HG03469 (cell line): ENCODE results near the gene TENT4B.
"Not testable (repeated sequence)": the region's sequence is repeated elsewhere in the genome, so short reads cannot be mapped to it uniquely, and the experiment has no call there.

Experiments
- ATAC-seq: cut with Tn5 transposase; IDR thresholded peaks from one replicate; pipeline ENCODE4 v1.9.1; 2021; ENCODE audit warnings: mild to moderate bottlenecking, moderate library complexity, moderate number of reproducible peaks; ENCODE audit not compliant: unreplicated experiment

TENT4B gene

DNA sequence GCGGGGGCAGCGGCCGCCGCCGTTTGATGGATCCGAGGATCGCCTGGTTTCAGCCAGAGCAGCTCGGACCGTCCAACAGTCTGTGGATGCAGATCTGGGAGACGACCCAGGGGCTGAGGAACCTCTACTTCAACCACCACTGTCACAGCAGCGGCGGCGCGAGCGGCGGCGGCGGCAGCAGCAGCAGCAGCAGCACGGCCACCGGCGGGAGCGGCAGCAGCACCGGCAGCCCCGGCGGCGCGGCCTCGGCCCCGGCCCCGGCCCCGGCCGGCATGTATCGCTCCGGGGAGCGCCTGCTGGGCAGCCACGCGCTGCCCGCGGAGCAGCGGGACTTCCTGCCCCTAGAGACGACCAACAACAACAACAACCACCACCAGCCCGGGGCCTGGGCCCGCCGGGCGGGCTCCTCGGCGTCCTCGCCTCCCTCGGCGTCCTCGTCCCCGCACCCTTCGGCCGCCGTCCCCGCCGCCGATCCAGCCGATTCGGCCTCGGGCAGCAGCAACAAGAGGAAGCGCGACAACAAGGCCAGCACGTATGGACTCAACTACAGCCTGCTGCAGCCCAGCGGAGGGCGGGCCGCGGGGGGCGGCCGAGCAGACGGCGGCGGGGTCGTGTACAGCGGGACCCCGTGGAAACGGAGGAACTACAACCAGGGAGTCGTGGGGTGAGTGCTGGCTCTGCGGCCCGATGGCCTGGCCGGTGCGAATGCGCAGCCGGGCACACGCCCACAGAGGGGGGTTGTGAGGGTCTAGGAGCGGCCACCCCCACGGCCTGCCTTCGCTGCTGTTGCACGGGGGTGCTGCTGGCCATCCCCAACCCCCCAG is 702 bp downstream of the TENT4B start:
- ATAC-seq, result peak; percentile 5

- no peak for ATAC-seq
Measured at GRCh38 chr16:50154420-50154950, 1.4 kb downstream of the TENT4B start.

DNA sequence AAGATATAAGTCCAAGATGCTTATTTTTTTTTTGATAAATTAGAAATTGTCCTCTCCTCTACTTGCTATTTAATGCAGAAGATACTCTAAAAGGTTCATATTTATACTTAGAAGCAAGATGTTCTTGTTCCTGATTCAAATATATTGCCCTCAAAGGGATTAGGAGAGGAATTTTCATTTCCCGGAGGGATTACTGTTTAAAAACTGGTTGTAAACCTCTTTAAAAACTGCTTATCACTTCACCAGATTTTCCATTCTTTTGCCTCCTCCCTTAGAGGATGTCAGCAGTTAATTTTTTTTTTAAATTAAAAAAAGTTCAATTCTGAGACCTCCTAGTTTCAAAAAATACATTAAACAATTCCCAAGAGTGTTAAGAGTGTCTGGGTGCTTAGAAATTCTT is 2.8 kb downstream of the TENT4B start:
- no peak for ATAC-seq

GRCh38 chr16:50156590-50156989 is 3.5 kb downstream of the TENT4B start:
- no peak for ATAC-seq

DNA sequence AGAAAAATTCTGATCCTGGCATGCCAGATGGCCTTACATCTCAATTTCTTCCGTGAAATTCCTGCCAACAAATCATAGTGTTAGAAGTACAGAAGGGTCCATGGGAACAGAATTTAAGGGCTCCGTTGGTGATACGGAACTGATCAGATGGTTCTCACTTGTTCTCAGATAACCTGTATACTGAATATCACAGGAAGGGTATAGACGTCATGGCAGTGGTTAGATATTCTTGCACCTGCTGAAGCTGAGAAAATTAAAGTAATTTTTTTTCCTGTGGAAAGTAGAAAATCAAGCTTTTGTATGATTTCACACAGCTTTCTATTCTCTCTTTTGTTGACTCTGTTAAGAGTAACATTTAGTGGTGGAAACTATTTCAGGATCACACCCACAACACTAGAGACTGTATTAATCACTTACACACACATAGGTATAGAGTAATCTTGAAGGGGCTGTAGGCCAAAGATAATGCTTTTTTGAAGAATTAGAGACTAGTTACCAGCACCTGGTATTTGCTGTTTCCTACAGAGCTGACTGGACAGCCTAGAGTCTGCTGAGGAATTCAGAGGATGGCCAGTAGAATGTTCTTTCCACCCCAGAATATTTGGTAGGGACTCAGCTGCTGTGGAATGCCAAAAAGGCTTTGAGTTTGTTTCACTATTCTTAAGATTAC is 7.5 kb downstream of the TENT4B start:
- no peak for ATAC-seq

- no peak for ATAC-seq
Measured at GRCh38 chr16:50161950-50162349, 8.8 kb downstream of the TENT4B start.

DNA sequence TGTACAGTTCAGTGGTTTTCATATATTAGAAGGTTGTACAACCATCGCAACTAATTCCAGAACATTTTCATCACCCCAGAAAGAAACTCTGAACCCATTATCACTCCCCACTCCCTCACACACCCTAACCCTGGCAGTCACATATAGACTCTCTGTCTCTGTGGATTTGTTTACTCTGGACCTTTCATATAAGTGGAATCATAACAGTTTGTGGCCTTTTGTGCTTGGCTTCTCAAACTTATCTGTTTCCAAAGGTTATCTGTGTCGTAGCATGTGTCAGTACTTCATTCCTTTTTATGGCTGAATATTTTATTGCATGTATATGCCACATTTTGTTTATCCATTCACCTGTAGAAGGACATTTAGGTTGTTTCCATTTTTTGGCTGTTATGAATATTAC is 12.4 kb downstream of the TENT4B start:
- ATAC-seq, result no peak

DNA sequence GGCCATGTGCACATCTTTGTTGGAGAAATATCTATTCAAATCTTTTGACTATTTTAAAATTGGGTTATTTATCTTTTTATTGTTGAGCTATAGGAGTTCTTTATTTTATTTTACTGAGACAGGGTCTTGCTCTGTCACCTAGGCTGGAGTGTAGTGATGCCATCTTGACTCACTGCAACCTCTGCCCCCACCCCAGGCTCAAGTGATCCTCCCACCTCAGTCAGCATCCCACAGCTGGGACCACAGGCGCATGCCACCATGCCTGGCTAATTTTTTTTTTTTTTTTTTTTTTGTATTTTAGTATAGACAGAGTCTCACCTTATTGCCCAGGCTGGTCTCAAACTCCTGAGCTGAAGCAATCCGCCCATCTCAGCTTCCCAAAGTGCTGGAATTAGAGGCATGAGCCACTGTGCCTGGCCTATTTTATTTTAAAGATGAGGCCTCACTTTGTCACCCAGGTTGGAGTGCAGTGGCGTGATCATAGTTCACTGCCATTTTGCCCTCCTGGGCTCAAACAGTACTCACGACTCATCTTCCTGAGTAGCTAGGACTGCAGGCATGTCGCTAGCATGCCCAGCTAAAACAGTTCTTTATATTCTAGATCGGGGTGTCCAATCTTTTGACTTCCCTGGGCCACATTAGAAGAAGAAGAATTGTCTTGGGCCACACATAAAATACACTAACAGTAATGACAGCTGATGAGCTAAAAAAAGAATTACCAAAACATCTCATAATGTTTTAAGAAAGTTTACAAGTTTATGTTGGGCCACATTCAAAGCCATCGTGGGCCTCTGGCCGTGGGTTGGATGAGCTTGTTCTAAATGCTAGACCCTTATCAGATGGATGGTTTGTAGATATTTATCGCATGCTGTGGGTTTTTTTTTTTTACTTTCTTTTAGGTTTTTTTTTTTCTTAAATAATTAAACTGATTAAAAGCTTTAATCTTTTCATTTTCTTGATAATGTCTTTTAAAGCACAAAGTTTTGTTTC is 13.7 kb downstream of the TENT4B start:
- ATAC-seq, result no peak

- ATAC-seq, result no peak
Measured at GRCh38 chr16:50167556-50167955, 14.4 kb downstream of the TENT4B start.

DNA sequence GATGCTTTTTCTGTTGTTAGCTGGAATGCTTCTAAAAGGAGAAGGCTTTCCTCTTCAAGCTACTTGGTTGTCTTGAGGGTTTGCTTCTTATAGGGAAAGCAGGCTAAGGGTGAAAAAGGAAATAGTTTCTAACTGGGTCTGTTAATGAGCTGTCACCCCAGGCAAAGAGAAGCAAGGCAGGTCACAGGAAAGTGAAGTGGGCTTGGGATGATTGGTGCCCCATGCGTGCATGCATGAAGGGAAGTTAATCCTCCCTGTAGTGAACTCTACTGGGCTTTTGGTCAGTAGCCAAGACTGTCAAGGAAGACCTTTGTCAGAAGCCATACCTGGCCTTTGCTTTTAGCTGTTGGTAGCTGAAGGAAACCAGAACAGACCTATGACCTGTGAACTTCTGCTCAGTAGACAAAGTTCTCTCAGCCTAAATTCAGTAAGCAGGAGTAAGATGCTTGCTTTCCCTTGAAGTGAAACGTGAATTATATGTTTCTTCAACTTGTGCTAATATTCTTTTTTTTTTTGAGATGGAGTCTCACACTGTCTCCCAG is 16.5 kb downstream of the TENT4B start:
- no peak for ATAC-seq

DNA sequence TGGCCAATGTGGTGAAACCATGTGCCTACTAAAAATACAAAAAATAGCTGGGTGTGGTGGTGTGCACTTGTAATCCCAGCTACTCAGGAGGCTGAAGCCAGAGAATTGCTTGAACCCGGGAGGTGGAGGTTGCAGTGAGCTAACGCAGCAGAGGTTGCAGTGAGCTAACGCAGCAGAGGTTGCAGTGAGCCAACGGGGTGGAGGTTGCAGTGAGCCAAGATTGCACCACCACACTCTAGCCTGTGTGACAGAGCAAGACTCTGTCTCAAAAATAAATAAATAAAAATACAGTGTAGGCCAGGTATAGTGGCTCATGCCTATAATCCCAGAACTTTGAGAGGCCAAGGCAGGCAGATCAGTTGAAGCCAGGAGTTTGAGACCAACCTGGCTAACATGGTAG is 18.7 kb downstream of the TENT4B start:
- ATAC-seq, result not testable (repeated sequence)

- ATAC-seq, result no peak
Measured at GRCh38 chr16:50172195-50172922, 19.3 kb downstream of the TENT4B start.

DNA sequence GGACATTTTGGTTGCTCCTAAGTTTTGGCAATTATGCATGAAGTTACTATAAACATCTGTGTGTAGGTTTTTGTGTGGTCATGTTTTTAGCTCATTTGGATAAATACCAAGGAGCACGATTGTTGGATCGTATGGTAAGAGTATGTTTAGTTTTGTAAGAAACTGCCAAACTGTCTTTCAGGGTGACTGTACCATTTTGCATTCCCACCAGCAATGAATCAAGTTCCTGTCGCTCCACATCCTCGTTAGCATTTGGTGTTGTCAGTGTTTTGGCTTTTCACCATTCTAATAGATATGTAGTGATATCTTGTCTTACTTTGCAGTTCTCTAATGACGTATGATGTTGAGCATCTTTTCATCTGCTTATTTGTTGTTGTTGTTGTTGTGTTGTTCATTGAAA is 20.2 kb downstream of the TENT4B start:
- no peak for ATAC-seq

DNA sequence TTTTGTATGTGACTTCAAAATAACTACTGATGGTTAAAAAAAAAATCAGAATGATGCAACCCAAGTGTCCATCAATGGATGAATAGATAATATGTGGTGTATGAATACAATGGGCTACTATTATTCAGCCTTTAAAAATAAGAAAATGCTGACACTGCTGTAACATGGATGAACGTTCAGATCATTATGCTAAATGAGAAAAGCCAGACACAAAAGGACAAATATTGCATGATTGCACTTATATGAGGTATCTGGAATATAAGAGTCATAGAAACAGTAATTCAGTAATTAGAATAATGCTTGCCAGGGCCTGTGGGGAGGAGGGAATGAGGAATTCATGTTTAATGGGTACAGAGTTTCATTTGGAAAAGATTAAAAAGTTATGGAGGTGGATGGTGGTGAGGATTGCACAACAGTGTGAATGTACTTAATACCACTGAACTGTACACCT is 25.4 kb downstream of the TENT4B start:
- ATAC-seq, result no peak

DNA sequence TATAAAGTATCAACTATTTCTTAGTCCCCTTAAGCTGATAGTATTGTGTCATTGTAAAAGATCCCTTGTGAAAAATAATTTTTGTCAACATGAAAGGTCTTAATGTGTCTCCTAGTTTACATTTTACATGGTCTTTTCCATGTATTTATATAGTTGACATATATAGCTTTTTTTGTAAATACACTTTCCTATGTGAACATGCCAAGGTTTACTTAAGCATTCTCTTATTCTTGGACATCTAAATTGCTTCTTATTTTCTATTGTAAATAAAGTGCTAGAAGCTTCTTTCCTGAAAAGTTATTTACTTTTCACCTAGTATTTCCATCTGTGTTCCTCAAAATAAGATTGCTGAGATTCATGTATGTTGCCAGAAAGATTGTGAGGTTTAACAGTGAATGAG is 29.3 kb downstream of the TENT4B start:
- ATAC-seq, result no peak

- ATAC-seq, result no peak
Measured at GRCh38 chr16:50183316-50183715, 30.2 kb downstream of the TENT4B start.

DNA sequence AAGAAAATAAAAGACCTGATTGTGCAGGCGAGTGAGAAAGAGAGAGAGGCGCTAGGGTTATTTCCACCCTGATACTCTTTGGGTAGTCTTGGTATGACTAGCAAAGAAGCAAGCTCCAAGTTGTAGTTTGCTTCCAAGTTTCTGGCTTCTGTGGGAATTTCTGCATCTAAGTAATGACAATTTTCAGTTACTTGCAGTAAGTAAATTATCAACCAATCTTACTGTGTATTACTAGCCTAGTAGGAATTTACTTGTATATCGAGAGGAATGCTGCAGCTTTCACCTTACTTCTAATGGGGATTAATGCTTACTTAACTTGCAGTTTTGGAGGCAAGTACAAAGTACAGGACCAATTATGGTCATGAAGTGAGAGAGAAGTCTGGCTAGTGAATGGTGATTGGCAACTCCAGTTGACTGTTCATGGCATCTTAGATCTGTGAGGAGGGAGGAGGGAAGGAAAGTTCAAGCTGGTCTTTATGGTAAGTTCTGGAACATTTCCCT is 31.9 kb downstream of the TENT4B start:
- ATAC-seq, result no peak

GRCh38 chr16:50188619-50189136 is 35.6 kb downstream of the TENT4B start:
- no peak for ATAC-seq

DNA sequence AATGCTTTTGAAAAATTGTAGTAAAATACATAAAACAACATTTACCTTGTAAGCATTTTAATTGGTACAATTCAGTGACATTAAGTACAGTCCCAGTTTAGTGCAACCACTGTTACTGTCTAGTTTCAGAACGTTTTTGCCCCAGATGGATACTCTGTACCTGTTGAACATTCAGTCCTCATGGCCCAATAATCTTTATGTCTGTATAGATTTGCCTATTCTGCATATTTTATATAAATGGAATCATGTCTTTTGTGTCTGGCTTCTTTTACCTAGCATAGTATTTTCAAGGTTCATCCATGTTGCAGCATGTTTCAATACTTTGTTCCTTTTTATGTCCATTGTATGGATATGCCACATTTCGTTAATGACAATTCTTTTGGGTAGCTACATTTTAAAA is 37.2 kb downstream of the TENT4B start:
- no peak for ATAC-seq
